Left renal pelvis (tissue), 4 donors: ENCODE results near the gene PKNOX1. TPM values are rescaled to one million over a fixed set of nuclear protein-coding genes. Genes with fewer than 3 reads are reported as not detected.
"Not testable (repeated sequence)": the region's sequence is repeated elsewhere in the genome, so short reads cannot be mapped to it uniquely, and the experiment has no call there.

ENCODE experiments used
- DNase-seq, 4 donors: peaks; one replicate each; pipeline ENCODE4 v3.0.0-alpha.2; 2013; ENCODE audit warnings: low read depth in 4 of 4, low spot score in 3 of 4
- polyA plus RNA-seq, 4 donors: library from polyadenylated mRNA; unstranded; fragments of 120-200 nt; gene quantifications; one replicate each; pipeline ENCODE4 v1.2.1, GENCODE V29; 2013; ENCODE audit not compliant: insufficient read length in 4 of 4

PKNOX1 gene
- polyA plus RNA-seq, 4 donors = 20.7 to 29.6 (median 25.6) TPM

GRCh38 chr21:43043291-43043690 is 68.9 kb downstream of the PKNOX1 start:
- not testable (repeated sequence) for DNase-seq

DNA sequence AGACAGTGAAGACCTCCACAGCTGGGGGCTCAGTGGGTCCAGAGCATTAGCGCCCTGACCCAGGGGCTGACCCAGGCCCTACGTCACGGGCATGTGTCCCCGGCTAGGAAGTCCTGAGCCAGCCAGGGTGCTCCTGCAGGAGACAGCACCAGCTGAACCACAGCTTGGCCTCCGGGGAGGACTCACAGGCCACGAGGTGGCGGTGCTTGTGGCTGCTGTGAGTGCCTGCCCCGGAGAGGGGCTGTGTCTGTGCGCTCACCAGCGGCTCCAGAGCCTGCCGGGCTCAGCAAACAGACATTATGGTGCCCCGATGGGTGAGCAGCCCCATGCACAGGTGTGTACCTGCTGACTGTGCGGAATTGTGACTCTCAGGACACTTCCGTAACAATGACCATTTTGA is 70.2 kb downstream of the PKNOX1 start:
- DNase-seq = not testable (repeated sequence)

DNA sequence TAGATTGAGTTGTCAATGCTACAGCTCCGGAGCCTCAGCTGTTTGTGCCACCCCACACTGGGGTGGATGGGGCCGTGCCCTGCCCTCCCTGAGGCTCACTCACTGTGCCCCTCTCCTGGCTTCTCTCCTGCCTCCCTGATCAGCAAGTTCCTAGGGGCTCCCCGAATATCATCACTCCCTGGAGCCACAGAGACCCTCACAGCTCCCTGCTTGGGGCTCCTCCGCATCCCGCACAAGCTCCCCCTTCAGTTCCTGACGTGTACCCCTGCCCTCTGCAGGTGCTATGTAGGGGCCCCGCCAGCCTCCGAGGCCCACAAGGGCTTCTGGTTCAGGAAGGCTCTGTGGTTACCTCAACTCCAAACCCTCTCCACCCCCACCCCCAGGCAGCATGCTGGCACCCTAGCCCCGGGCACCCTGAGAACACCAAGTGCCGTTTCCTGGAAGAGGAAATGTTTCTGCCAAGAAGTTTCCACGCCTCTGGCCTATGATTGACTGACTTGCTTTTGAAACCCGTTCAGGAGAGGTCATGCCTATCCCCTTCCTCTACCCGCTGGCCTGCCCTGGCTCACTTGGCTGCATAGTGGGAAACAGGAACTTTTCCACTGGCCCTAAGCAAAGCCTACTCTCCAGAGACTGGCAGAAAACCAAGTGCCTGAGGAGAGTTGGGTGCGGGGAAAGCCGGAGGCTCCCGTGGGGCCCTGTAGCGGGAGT is 71.0 kb downstream of the PKNOX1 start:
- DNase-seq = not testable (repeated sequence)

DNA sequence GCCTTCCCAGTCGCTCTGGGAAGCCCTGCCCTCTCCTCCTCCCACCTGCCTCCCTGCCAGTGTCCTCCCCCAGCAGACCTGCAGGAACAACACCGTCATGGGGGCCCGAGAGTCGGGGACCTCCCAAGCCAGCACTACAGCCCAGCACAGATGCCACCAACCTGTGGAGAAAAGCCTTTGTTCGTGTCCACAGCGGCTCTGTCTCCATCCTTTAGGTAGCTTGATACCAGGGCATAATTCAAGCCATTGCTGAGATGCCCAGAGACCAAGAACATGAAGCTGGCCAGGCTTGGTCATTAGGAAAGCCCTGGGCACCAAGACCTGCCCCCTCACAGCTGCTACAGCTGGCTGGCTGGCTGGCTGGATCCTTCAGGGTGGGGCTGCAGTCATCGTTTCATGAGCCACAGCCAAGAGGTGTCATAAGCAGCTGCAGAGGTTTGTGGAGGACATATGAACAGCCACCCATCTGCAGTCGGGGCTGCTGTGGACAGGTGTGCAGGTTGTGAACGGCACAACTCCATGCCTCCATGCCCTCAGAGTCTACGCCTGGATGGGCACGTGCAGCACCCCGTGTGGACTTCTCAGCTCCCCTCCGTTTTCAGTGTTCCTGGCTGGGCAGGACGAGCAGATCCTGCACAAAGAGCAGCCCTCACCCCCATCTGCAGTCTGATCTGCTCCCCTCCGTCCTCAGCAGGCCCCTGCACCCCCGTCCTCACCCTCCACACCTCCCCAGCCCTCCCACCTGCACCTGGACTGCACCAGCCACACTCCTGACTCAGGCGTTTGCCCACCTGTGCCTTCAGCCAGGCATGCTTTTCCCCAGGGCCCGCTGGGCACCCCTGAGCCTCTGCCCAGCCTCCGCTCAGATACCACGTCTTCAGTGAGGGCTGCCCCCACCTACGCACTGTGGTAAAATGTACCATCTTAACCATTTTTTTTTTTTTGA is 71.8 kb downstream of the PKNOX1 start:
- not testable (repeated sequence) for DNase-seq

GRCh38 chr21:43053112-43053511 is 78.8 kb downstream of the PKNOX1 start:
- not testable (repeated sequence) for DNase-seq

DNA sequence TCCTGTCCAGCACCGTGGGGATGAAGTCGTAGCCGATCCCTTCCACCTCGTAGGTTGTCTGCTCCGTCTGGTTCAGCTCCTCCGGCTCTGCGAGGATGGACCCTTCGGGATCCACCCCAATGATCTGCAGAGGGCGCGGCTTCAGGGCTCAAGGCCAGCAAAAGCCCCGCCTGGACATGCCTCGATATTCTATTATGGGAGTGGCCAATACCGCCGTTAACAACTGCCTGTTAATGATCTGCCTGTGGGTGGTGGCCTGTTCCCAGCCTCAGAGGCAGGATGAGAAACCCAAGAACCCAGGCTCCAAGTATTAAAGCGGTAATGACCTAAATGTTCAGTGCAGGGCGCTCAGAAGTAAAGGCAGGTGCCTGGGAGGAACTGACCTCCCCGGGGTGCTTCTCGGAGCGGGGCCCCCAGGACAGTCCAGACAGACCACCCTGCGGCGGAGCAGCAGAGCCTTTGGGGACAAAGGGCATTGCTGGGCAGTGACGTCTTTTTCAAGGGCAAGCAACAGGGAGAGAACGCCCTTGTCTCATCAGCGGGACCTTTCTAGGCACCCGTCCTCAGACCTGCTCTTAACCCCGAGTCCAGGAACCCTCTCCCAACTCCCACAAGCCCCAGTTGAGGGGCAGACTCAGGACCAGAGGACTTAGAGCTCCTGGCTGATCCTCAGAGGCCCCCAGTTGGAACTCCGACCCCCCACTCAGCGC is 88.7 kb downstream of the PKNOX1 start:
- not testable (repeated sequence) for DNase-seq

- DNase-seq = not testable (repeated sequence)
These were observed 90.0 kb downstream of the PKNOX1 start for GRCh38 chr21:43064265-43064917.

GRCh38 chr21:43065991-43066390 is 91.6 kb downstream of the PKNOX1 start:
- DNase-seq = not testable (repeated sequence)

- not testable (repeated sequence) for DNase-seq
These were observed 92.3 kb downstream of the PKNOX1 start for GRCh38 chr21:43066690-43067089.

DNA sequence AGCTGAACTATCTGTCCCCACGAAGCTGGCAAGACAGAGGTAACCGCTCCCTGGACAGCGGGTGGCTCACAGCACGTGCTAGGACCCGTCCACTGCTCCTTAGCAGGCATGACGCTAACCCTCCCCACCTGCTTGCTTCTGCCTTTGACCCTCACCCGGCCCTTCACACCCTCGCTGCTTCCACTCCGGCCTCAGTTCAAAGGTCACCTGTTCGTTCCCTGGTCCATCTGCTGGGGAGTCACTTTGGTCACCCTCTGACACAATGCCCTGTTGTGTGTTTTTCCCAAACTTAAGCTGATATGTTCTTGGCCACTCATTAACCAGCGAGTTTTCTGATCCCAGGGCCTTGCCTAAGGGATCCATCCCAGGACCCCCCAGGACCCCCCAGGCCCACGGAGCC is 93.7 kb downstream of the PKNOX1 start:
- DNase-seq = not testable (repeated sequence)

GRCh38 chr21:43069682-43070081 is 95.3 kb downstream of the PKNOX1 start:
- not testable (repeated sequence) for DNase-seq

DNA sequence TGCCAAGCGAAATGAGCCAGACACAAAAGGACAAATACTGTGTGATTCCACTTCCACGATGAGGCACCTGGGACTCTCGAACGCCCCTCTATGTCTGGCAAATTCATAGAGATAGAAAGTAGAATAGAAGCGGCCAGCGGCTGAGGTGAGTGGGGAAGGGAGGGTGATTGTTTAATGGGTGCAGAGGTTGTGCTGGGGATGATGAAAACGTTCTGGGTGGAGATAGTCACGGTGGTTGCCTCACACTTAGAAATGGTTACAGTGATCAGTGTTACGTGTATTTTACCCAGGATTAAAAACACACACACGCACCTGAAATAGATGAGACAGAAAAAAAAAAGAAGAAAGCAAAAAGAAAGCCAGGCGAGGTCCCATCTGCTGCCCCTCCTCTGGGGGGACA is 98.4 kb downstream of the PKNOX1 start:
- not testable (repeated sequence) for DNase-seq

DNA sequence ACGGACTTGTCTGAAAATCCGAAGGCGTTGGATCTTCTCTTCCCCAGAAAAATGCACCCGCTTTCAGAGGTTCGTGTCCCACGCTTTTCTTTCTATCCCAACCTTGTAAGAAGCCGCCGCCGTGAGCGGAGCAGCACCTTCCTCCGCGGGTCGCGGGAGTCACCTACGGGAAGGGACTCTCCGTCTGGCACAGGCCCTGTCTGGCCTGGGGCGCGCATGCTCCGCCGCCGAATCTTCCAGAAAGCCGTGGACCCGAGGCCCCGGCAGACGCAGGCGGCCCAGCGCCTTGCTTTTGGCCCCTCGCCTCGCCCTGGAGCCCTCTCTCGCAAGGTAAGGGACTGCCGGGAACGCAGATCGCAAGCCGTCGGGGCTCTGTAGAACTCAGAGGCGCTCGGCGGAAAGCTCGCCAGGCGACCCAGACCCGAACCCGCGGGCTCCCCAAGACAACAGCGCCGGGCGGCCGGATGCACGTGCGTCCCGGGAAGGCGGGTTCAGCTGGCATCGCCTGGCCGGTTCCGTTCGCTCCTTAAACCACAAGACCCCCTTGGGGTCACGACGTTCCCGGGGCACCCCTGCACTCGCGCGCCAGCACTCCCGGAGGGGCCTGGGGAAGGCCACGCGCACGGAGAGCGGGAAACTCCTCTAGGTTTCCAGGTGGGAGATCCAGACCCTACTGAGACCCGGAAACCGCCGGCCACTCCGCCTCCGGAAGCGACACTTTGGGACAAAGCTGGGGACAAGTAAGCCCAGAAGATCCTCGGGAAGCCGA is 100.2 kb downstream of the PKNOX1 start:
- DNase-seq = not testable (repeated sequence)

GRCh38 chr21:43075170-43076022 is 101.0 kb downstream of the PKNOX1 start, which contains the start of gene CBS:
Gene CBS (minus strand): TSS chr21:43075835. CDS start chr21:43072193, 3,642 bp downstream.
- not testable (repeated sequence) for DNase-seq

DNA sequence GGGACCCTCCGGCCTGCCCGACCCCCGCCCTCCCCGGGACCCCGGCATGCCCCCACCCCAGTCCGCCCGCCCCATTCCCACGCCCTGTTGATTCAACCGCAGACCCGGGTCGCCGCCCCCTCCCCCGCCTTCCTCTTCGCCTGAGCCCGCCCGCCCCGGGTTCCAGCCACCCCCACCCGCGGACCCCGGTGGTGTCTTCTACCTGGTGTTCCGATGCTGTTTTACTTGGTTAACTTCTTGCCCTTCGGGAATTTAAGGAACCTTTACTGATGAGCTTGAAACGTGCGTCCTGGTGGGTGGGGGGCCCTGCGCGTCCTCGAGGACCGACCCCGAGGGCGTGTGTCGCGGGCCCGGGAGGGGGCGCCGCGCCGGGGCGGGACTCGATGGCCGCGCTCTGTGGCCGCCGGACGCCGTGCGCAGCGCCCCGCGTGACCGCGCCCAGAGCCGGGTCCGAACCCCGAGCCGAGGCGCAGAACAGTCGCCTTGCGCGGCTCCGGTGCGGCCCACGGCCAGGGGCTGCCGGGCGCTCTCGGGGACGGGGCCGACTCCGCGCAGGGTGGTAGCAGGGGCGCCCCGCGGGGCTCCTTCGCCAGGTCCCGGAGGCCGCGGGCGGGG is 101.8 kb downstream of the PKNOX1 start:
- not testable (repeated sequence) for DNase-seq

- DNase-seq = not testable (repeated sequence)
These were observed 102.3 kb downstream of the PKNOX1 start for GRCh38 chr21:43076643-43077042.

DNA sequence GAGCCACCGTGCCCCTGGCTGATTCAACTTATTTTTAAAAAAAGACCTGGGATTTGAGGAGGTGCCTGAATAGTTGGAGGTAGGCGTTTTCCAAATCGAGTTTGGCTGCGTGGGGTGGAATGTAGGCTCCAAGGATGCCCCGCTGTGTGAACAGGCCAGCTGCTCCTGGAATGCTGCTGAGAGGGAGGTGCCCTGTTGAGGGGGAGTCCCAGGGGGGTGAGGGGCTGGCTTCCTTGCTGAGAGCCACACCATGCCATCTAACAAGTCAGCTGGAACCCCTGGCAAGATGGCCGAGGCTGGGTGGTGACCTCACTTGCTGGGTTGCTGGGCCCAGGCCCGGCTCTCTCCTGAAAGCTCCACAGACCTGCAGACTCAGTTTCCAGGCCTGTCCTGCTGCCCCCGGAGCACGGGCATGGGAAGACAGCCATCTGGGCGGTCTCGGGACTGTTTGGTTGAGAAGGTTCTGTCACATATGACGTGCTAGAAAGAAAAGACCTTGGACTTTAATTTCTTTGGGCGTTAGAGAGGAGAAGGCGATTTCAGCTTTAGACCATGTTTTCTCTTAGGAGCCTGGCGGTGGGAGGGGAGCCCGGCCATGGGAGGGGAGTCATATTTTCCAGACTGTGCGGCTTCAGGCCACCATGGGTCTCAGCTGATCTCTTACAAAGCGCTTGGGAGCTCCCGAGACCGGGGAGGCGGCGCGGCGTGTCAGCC is 108.4 kb downstream of the PKNOX1 start:
- not testable (repeated sequence) for DNase-seq
